GM21619 (cell line): ENCODE results near the gene PHIP.

ENCODE experiments used
- ATAC-seq: cut with Tn5 transposase; IDR thresholded peaks from one replicate; pipeline ENCODE4 v1.9.1; 2021; ENCODE audit not compliant: unreplicated experiment

PHIP gene

DNA sequence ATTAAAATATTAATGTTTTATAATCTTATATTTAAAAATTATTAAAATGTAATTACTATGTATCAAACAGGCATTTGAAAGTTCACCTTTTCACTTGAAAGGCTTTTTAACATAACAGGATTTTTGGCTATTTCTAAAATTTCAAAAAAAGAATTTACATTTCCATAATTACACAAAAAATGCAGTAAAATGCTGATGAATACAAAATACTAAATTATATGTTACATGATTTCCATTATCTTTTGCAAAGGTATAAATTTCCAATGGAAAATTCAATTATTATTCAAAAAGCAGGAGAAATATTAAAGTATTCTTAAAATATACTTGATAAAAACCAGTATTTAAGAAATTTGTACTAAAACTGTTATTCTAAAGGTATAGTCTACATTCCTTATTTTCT, 66.1 kb downstream of the PHIP start:
- ATAC-seq, result no peak

DNA sequence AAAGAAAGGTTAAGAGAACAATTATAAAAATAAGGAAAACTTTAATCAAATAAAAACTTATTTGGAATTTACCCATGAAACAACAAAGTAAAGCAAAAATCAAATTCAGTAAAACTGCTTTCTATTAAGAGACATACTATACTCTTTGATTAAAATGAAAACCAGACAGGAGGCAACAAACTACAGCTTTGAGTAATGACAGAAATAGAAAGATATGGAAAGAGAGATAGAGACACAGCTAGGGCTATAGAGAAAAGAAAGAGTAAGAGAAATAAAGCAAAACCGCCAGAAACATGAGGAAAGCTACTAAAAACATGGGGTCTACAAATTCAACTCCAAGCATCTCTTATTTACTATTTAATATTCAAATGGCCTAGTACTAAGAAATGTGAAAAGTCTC, 67.6 kb downstream of the PHIP start:
- ATAC-seq, result no peak

DNA sequence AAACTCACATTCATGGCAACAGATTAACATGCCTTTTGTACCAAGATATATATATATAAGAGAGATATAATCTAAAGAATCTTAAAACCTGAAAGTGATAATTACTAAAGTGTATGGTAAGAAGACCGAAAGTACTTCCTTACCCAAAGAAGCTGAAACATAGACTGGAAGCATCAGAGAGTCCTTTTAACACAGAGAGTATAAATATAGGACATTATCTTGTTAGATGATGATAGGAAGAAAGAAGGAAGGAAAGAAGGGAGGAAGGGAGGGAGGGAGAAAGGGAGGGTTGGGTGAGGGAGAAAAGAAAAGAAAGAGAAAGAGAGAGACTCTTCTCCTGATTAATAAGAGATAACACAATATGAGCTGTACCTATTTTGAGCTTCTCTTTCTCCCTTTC, 68.2 kb downstream of the PHIP start:
- no peak for ATAC-seq

DNA sequence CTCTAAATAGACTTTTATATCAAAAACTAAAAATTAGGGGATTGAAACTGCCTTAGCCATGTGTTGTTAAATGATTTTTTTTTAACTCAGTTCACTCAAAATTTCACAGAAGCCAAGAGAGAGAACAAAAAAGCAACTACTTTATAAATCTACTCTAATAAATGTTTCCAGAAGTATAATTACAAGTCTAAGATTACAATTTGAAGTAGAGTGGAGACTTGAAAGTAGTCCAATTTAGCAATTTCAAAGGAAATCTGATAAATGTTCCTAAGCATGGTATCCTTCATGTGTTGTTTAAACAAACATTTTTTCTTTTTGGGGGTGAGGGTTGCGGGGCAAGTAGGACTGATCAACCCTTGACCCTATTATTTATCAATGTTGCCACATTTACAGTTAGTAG, 72.6 kb downstream of the PHIP start:
- no peak for ATAC-seq

DNA sequence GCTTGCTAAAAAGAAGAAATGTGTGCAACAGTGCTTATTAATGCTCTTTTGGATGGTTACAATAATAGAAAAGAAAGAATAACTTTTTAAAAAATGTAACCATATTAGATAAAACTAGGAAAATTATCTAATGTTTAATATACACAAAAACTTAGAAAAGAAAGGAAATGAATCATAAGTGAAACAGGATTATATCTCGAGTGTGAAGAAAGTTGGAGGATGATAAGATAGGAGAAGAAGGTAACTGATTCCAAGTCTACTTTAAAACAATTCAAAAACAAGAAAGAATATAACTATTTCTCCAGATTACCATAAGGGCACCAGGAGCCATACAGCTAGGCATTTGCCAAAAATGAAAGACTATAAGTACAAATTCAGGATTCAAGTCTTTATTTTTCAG, 73.0 kb downstream of the PHIP start:
- no peak for ATAC-seq

DNA sequence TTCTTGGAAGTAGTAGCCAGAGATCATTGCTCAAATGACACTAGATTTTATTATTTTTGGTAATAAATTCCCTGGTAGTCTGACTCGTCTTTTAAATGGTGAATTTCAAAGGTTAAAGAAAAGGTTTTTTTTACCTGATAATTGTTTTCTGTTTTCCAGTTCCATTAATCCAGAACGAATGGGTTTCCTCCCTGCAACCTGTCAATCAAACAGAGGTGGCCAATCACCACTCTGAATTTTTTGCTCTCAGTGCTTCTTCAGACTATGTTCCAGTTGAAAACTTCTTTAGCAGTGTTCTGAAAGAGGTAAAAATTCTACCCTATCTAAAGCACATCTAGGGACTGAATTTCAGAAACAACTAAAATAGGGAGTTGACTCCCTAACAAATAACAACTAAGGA, 73.8 kb downstream of the PHIP start:
- ATAC-seq, result no peak

DNA sequence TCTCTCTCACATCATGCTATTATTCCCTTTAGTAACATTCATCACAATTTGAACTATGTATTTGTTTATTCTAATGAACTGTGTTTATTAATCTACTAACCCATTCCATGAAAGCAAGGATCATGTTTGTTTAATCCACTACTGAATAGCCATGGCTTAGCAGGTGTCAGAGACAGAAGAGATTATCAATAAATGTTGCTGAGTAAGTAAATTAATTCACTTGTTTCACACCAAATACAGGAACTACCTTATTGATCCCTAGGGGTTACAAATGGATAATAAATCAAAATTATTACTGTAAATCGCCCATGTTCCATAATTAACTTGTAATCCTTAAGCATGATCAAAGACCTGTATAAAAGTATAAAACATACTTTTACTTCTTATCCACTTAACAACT, 76.6 kb downstream of the PHIP start:
- ATAC-seq, result no peak

DNA sequence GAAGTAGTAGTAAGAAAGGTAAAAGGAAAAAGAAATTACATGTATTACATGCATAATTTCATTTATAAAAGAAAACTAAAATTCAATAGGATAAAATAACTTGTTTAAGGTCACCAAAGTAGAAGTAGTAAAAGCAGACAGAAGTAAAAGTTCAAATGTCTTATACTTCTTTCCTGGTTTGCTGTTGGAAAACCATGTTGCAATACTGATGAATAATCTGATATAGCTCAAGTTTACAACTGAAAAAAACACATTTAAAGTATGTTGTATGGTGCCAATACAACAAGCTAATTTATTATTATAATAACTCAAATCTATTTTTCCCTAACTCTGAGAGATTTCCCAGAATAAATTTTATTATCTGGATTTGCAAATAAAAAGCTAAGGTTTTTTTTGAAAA, 78.3 kb downstream of the PHIP start:
- ATAC-seq, result no peak

DNA sequence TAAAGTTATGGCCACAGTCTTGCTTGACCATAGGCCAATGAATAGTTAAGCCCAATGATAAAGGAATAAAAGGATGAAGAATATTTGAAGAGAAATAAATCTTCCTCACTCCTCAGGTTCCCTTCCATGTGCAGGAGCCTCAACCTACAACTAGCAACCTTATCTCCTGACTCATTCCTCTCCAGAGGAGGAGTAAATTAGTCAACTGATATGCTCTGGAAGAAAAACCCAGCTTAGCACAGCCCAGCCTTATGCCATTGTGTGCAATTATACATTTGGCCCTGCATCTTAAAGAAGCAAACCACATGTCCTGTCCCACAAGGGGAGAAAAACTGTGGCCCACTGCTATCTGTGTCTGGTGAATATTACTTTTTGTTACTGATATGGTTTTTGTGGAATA, 82.1 kb downstream of the PHIP start:
- ATAC-seq, result no peak

DNA sequence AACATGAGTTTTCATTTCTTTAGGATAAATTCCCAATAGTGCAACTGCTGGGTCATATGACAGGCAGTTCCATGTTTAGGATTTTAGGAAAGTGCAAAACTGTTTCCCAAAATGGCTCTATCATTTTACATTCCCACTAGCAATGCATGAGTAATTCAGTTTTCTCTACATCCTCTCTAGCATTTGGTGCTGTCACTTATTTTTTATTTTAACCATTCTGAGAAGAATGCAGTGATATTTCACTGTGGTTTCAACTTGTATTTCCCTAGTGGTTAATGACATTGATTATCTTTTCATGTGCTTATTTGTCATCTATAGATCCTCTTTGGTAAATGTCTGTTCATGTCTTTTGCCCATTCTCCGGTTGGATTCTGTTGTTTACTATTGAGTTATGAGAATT, 82.7 kb downstream of the PHIP start:
- no peak for ATAC-seq

DNA sequence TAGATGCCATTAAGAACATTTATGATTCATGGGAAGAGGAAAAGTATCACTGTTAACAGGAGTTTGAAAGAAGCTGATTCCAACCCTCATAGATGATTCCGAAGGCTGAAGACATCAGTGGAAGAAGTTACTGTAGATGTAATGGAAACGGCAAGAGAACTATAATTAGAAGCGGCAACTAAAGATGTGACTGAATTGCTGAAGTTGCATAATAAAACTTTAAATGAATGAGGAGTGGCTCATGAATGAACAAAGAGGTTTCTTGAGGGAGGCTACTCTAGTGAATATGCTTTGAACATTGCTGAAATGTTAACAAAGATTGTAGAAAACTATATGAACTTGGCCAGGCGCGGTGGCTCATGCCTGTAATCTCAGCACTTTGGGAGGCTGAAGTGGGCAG, 84.1 kb downstream of the PHIP start:
- ATAC-seq, result no peak

DNA sequence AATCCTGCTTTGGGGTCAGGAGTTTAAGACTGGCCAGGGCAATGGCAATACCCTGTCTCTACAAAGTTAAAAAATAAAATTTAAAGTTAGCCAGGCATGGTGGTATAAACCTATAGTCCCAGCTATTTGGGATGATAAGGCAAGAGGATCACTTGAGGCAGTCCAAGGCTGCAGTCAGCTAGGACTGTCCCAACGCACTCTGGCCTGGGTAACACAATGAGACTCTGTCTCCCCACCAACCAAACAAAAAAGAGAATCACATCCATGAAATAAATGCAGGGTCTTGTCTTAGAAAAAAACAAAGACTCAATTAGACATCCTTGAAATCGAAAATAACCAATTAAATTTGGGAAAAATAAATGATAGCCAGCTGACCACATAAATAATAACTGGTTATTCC, 88.9 kb downstream of the PHIP start:
- ATAC-seq, result no peak

DNA sequence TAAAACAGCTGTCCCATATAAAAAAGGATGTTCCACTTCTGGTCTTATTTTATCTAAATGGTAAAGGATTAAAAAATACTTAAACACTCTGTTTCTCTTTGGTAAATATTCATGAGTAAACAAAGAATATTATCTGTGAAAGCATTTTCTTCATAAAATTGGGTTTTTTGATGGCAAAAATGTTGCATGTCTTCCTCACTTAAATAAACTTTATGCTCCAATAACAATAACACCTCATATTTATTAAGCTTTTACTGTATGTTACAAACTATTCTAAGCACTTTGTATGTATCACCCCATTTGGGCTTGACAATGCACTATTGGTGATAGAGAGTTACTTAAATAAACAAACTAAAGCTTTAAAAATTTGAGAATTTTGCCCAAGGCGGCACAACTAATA, 91.9 kb downstream of the PHIP start:
- no peak for ATAC-seq

DNA sequence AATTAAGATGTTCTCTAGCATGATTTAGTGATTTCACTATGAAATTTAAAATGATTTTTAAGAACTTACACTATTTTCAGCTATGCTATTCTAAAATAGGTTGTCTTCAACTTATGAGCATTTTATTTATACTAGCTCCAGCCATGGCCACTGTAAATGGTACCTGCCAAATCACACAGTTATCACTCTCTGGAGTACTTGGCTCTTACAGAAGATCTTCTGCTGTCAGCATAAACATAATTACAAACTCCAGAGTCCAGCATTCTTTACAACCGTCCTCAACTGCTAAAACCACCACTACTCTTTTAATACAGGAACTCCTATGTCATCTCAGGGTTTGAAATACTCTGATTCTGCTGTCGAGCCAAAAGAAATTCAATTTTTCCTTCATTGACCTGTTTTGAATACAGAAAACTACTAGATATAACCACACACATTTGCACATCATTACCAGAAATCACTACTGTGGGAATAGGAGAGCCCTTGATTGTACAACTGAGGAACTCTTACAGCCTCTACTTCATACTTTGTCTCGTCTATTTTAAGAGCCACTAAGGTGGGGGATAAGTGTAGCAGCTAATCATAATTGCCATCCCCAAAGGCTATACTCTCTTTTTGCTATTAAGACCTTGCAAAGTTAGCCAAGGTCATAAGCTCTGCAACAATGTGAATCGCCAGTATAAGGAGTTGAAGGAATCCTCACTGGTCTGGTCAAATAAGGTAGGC, 93.7 kb downstream of the PHIP start:
- no peak for ATAC-seq

DNA sequence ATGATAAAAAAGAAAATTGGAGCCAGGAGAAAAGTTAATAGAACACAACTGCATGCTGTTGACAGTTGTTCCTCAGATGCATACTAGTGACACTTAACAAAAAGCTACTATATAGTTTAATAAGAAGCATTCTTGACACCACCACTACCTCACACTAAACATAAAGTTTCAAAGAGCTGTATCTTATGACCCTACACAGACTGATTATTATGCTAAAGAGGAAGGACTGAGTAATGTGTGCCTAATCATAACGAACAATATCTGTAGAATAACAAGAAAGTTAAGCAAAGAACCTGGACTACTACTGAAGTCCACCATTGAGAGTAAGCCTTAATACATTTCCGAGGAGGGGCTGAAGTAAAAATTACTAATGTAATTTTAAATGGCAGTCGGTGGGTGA, 110.9 kb downstream of the PHIP start:
- ATAC-seq, result no peak

DNA sequence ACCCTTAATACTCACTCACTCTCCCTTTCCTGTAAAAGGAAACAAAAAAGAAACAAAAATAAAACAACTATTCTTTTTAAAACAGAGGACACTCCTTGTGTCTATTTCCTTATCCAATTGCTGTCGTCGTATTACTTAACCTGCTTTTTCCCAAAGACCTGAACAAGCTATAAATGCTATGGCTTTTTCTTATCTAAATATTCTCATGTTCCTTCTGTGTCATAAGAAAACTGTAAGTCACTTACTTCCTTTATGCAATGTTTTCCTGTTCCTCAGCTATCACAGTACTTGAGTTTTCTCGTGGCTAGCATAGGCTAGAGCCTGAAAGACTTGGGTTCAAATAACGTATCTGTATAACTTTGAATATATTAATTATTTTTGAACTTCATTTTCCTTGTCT, 111.5 kb downstream of the PHIP start:
- ATAC-seq, result no peak

DNA sequence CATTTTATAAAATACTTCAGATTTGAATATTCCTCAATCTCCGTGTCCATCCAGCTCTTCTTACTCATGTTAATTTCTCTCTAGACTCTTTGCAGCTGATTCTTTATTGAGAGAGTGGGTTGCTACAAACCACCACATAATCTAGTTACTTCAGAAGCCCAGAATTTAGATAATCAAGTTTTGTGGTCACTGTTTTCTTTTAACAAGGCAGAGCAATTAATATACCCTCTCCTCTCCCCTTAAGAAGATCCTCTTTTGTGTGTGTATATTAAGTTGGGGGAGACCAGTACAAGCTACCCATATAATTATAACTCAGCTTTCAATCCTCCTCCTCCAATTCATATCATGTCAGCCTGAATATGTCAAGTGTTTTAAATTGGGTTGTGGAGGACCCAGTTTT, 115.6 kb downstream of the PHIP start:
- no peak for ATAC-seq

DNA sequence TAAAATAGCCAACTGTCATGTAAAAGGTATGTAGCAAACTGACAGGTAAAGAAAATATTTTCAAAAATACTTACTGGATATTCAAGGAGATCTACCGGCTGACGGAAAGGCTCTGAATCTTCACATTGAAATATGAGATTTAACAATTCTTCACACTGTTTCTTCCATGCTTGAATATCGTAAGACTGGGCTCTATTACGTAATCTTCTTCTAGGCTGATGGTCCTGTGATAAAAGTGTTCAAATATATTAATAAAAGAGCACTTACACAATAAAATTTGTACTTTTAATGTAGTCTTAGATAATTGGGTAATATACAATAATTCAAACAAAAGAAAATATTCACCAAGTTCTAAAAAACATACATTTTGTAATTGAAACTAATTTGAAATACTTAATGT, 123.3 kb downstream of the PHIP start:
- no peak for ATAC-seq

DNA sequence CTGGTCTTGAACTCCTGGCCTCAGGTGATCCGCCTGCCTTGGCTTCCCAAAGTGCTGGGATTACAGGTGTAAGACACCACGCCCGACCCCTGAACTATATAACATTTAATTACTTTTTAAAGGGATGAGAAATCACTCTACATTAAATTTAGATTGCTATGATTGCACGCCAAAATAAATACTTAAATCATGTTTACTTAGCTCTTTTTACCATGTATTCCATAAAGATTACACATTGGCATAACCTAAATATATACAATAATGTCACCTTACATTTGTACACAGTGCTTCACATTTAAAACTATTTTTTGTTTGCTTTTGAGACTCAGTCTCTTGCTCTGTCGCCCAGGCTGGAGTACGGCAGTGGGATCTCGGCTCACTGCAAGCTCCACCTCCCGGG, 124.3 kb downstream of the PHIP start:
- no peak for ATAC-seq

DNA sequence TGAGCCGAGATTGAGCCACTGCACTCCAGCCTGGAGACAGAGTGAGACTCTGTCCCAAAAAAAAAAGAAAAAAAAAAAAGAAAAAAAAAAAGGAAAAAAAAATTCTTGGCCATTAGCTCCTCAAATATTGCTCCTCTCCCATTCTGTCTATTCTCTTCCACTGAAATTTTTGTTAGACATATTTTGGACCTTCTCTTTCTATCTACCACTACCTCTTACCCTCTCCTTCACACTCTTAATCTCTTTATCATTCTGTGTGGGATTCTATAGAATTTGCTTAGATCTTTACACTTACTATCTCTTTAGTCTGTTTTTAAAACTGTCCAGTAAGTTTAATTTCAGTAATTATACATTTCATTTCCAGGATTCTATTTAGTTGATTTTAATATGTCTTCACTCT, 125.7 kb downstream of the PHIP start:
- ATAC-seq, result no peak

DNA sequence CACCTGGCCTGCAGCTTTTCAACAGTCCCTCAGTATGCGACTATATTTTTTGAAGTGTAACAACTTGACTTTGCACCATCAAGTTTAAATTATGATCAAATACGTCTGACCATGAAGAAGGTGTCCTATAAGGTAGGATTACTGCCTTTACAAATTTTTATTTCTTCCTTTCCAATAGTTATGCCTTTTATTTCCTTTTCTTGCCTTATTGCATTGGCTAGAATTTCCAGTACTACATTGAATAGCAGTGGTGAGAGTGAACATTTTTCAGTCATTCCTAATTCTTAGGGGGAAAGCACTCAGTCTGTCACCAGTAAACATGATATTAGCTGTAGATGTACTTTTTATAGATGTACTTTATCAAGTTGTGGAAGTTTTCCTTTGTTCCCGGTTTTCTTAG, 129.3 kb downstream of the PHIP start:
- ATAC-seq, result no peak

DNA sequence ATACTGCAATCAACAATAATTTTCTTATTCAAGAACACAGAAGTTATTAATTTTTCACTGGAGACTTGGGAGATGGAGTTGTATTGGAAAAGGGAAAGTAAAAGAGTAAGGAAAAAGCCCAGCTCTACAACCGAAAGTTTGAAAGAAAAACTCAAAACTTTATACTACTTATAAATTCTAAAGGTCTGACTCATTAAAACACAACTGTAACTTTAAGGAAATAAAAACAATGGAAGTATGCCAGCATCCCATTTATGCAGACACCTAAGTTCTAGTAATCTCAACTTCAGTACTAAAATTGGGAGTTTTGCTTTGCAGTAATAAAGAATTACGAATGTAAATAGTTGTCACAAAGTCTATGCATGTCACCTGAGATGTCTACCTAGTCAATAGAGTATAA, 130.1 kb downstream of the PHIP start:
- ATAC-seq, result no peak

DNA sequence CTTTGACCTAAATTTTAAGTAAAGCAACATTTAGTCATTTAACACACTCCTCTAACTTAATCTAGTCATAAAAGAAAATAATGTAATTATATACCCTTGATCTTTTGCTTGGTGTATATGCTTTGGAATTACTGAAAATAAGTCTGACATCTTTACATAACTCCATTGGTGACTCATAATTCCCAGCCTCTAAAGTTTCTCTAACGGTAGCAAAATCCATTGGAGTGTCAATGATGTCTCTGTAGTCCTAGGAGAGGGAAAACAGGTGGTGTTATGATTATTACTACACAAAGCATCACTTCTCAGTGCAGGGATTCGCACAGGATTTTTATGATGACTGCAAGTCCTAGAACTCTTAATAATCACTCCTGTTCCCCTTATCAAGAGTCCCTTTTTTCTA, 130.5 kb downstream of the PHIP start:
- ATAC-seq, result no peak

DNA sequence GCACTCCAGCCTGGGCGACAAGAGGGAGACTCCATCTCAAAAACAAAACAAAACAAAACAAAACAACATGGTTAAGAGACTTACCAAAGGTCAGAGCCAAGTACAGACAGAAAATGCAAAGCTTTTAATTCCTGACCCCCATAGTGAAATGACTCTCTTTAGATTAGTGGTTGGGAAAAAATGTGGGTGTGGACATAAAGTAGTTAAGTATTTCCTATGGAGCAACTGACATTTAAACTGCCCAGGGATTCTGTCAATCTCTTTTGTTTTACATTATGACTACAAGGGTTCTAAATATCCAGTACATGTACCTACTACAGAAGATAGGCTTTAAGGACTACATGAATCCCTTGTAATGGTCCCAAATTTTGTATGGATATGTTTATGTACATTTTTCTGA, 135.6 kb downstream of the PHIP start:
- ATAC-seq, result no peak
